ENCODE measurements around the gene VPS50. TPM values are rescaled to one million over a fixed set of nuclear protein-coding genes. Genes with fewer than 3 reads are reported as not detected.
"Not testable (repeated sequence)": the region's sequence is repeated elsewhere in the genome, so short reads cannot be mapped to it uniquely, and the experiment has no call there.

VPS50 gene
- total RNA-seq, 3 donors from 2014 or later = 12.4 to 14.1 (median 13.6) TPM

GRCh38 chr7:93327006-93327633 is 95.0 kb downstream of the VPS50 start:
- H3K9me3 Mint-ChIP-seq = no peaks in the 10 kb centered on the region
- ATAC-seq = no peak
- H3K4me3 Mint-ChIP-seq = no peak overlapping the region
- H3K4me1 Mint-ChIP-seq (ENCODE audit: low read depth) = no peaks in the 10 kb centered on the region
- H3K27me3 Mint-ChIP-seq (ENCODE audit: low read depth) = no peaks in the 10 kb centered on the region
- H3K36me3 Mint-ChIP-seq (ENCODE audit: insufficient read depth) = peaks cover 12% of the 10 kb centered on the region
- DNase-seq = no peak

- ATAC-seq (no peak), DNase-seq (no peak)
- H3K9me3 Mint-ChIP-seq = no peaks in the 10 kb centered on the region
- no peaks in the 10 kb centered on the region for H3K4me1 Mint-ChIP-seq (ENCODE audit: low read depth)
- H3K27me3 Mint-ChIP-seq (ENCODE audit: low read depth) = no peaks in the 10 kb centered on the region
- peaks cover 25% of the 10 kb centered on the region for H3K36me3 Mint-ChIP-seq (ENCODE audit: insufficient read depth)
- H3K4me3 Mint-ChIP-seq = no peak overlapping the region
Measured at GRCh38 chr7:93331706-93332105, 99.5 kb downstream of the VPS50 start.

- DNase-seq (no peak), ATAC-seq (no peak)
- H3K4me1 Mint-ChIP-seq (ENCODE audit: low read depth) = no peaks in the 10 kb centered on the region
- no peak overlapping the region for H3K4me3 Mint-ChIP-seq
- H3K36me3 Mint-ChIP-seq (ENCODE audit: insufficient read depth) = peaks cover 25% of the 10 kb centered on the region
- no peaks in the 10 kb centered on the region for H3K9me3 Mint-ChIP-seq
- no peaks in the 10 kb centered on the region for H3K27me3 Mint-ChIP-seq (ENCODE audit: low read depth)
Measured at GRCh38 chr7:93332172-93332571, 100.0 kb downstream of the VPS50 start.

- H3K9me3 Mint-ChIP-seq = no peaks in the 10 kb centered on the region
- DNase-seq (no peak), ATAC-seq (no peak)
- H3K27me3 Mint-ChIP-seq (ENCODE audit: low read depth) = no peaks in the 10 kb centered on the region
- H3K4me1 Mint-ChIP-seq (ENCODE audit: low read depth) = no peaks in the 10 kb centered on the region
- no peak overlapping the region for H3K4me3 Mint-ChIP-seq
- peaks cover 47% of the 10 kb centered on the region for H3K36me3 Mint-ChIP-seq (ENCODE audit: insufficient read depth)
Measured at GRCh38 chr7:93337052-93337451, 104.9 kb downstream of the VPS50 start.

- H3K4me3 Mint-ChIP-seq, ATAC-seq: not testable (repeated sequence)
Measured at GRCh38 chr7:93342178-93342577, 110.0 kb downstream of the VPS50 start.

GRCh38 chr7:93350338-93350737 is 118.2 kb downstream of the VPS50 start:
- Mint-ChIP-seq H3K36me3 (ENCODE audit: insufficient read depth) (peaks cover 15% of the 10 kb centered on the region), H3K27me3 (ENCODE audit: low read depth) (no peaks in the 10 kb centered on the region), H3K9me3 (no peaks in the 10 kb centered on the region), H3K4me1 (ENCODE audit: low read depth) (no peaks in the 10 kb centered on the region), H3K4me3 (no peak overlapping the region)
- ATAC-seq (no peak), DNase-seq (no peak)

More at GRCh38 chr7:93342178-93342577, 110.0 kb downstream of the VPS50 start:
- H3K4me1 Mint-ChIP-seq (ENCODE audit: low read depth); H3K27me3 Mint-ChIP-seq (ENCODE audit: low read depth); H3K9me3 Mint-ChIP-seq; DNase-seq: not testable (repeated sequence)
- peaks cover 29% of the 10 kb centered on the region for H3K36me3 Mint-ChIP-seq (ENCODE audit: insufficient read depth)

GRCh38 chr7:93352881-93353280 is 120.7 kb downstream of the VPS50 start:
- no peaks in the 10 kb centered on the region for H3K27me3 Mint-ChIP-seq (ENCODE audit: low read depth)
- ATAC-seq (no peak), DNase-seq (no peak)
- no peak overlapping the region for H3K4me3 Mint-ChIP-seq
- H3K4me1 Mint-ChIP-seq (ENCODE audit: low read depth) = no peaks in the 10 kb centered on the region
- H3K9me3 Mint-ChIP-seq = no peaks in the 10 kb centered on the region
- H3K36me3 Mint-ChIP-seq (ENCODE audit: insufficient read depth) = peaks cover 27% of the 10 kb centered on the region

- no peaks in the 10 kb centered on the region for H3K4me1 Mint-ChIP-seq (ENCODE audit: low read depth)
- no peaks in the 10 kb centered on the region for H3K9me3 Mint-ChIP-seq
- peaks cover 26% of the 10 kb centered on the region for H3K36me3 Mint-ChIP-seq (ENCODE audit: insufficient read depth)
- no peaks in the 10 kb centered on the region for H3K27me3 Mint-ChIP-seq (ENCODE audit: low read depth)
- ATAC-seq = no peak
- DNase-seq = no peak
- no peak overlapping the region for H3K4me3 Mint-ChIP-seq
Measured at GRCh38 chr7:93354815-93355214, 122.6 kb downstream of the VPS50 start.

- DNase-seq (no peak), ATAC-seq (no peak)
- peaks cover 19% of the 10 kb centered on the region for H3K36me3 Mint-ChIP-seq (ENCODE audit: insufficient read depth)
- H3K9me3 Mint-ChIP-seq = no peaks in the 10 kb centered on the region
- H3K27me3 Mint-ChIP-seq (ENCODE audit: low read depth) = no peaks in the 10 kb centered on the region
- H3K4me1 Mint-ChIP-seq (ENCODE audit: low read depth) = no peaks in the 10 kb centered on the region
- H3K4me3 Mint-ChIP-seq = no peak overlapping the region
Measured at GRCh38 chr7:93359520-93360198, 127.5 kb downstream of the VPS50 start.

- H3K9me3 Mint-ChIP-seq = no peaks in the 10 kb centered on the region
- no peaks in the 10 kb centered on the region for H3K27me3 Mint-ChIP-seq (ENCODE audit: low read depth)
- H3K36me3 Mint-ChIP-seq (ENCODE audit: insufficient read depth) = peaks cover 13% of the 10 kb centered on the region
- H3K4me1 Mint-ChIP-seq (ENCODE audit: low read depth) = no peaks in the 10 kb centered on the region
- H3K4me3 Mint-ChIP-seq = no peak overlapping the region
- no peak for ATAC-seq
- DNase-seq = no peak
Measured at GRCh38 chr7:93361853-93362252, 129.7 kb downstream of the VPS50 start.

- peaks cover 5% of the 10 kb centered on the region for H3K27me3 Mint-ChIP-seq (ENCODE audit: low read depth)
- no peak overlapping the region for H3K4me3 Mint-ChIP-seq
- ATAC-seq (no peak), DNase-seq (no peak)
- no peaks in the 10 kb centered on the region for H3K4me1 Mint-ChIP-seq (ENCODE audit: low read depth)
- peaks cover 8% of the 10 kb centered on the region for H3K9me3 Mint-ChIP-seq
- peaks cover 3% of the 10 kb centered on the region for H3K36me3 Mint-ChIP-seq (ENCODE audit: insufficient read depth)
Measured at GRCh38 chr7:93364806-93365205, 132.6 kb downstream of the VPS50 start.

- Mint-ChIP-seq H3K4me1 (ENCODE audit: low read depth) (no peaks in the 10 kb centered on the region), H3K36me3 (ENCODE audit: insufficient read depth) (peaks cover 3% of the 10 kb centered on the region), H3K9me3 (peaks cover 8% of the 10 kb centered on the region), H3K4me3 (no peak overlapping the region), H3K27me3 (ENCODE audit: low read depth) (peaks cover 5% of the 10 kb centered on the region)
- DNase-seq (no peak), ATAC-seq (no peak)
Measured at GRCh38 chr7:93365341-93365740, 133.2 kb downstream of the VPS50 start.

GRCh38 chr7:93366816-93367215 is 134.7 kb downstream of the VPS50 start:
- H3K4me3 Mint-ChIP-seq = no peak overlapping the region

GRCh38 chr7:93367254-93367653 is 135.1 kb downstream of the VPS50 start:
- no peaks in the 10 kb centered on the region for H3K4me1 Mint-ChIP-seq (ENCODE audit: low read depth)
- peaks cover 10% of the 10 kb centered on the region for H3K27me3 Mint-ChIP-seq (ENCODE audit: low read depth)
- peaks cover 12% of the 10 kb centered on the region for H3K9me3 Mint-ChIP-seq
- no peak for DNase-seq
- ATAC-seq = no peak
- peaks cover 3% of the 10 kb centered on the region for H3K36me3 Mint-ChIP-seq (ENCODE audit: insufficient read depth)
- no peak overlapping the region for H3K4me3 Mint-ChIP-seq

More at GRCh38 chr7:93366816-93367215, 134.7 kb downstream of the VPS50 start:
- H3K9me3 Mint-ChIP-seq = peaks cover 11% of the 10 kb centered on the region
- ATAC-seq (no peak), DNase-seq (no peak)
- peaks cover 3% of the 10 kb centered on the region for H3K36me3 Mint-ChIP-seq (ENCODE audit: insufficient read depth)
- peaks cover 8% of the 10 kb centered on the region for H3K27me3 Mint-ChIP-seq (ENCODE audit: low read depth)
- no peaks in the 10 kb centered on the region for H3K4me1 Mint-ChIP-seq (ENCODE audit: low read depth)

- not testable (repeated sequence) for H3K4me3 Mint-ChIP-seq; ATAC-seq; H3K4me1 Mint-ChIP-seq (ENCODE audit: low read depth); H3K36me3 Mint-ChIP-seq (ENCODE audit: insufficient read depth); DNase-seq
- H3K27me3 Mint-ChIP-seq (ENCODE audit: low read depth) = peaks cover 22% of the 10 kb centered on the region
- peaks cover 12% of the 10 kb centered on the region for H3K9me3 Mint-ChIP-seq
Measured at GRCh38 chr7:93370937-93371336, 138.8 kb downstream of the VPS50 start.

Measured in activated T-cell treated with anti-CD3 and anti-CD28 coated beads, Interleukin-2, amount 50 U/mL, for 4 hours (primary cell).